Activated CD4-positive, alpha-beta memory T cell treated with anti-CD3 and anti-CD28 coated beads for 36 hours (primary cell): ENCODE measurements around the gene HPCAL1. TPM values are rescaled to one million over a fixed set of nuclear protein-coding genes. Genes with fewer than 3 reads are reported as not detected.

Experiments used
- CTCF ChIA-PET: fragments of 350-600 bp; sonication (Branson Sonifier 250); formaldehyde crosslinking; loops from one replicate; lab custom pipeline; 2021; ENCODE audit warnings: antibody characterized with exemption, inconsistent platforms; lab: Charles Lee
- POLR2A ChIA-PET: fragments of 350-600 bp; sonication (Branson Sonifier 250); formaldehyde crosslinking; loops from one replicate; lab custom pipeline; 2021; ENCODE audit warnings: antibody characterized with exemption; lab: Charles Lee
- DNase-seq: peaks from one replicate; pipeline ENCODE4 v3.0.0-alpha.2; 2020
- H3K27ac Mint-ChIP-seq: one replicate; pipeline ENCODE4 v1.8.0; 2021; ENCODE audit warnings: mixed read lengths
- H3K27me3 Mint-ChIP-seq: one replicate; pipeline ENCODE4 v1.8.0; 2021; ENCODE audit warnings: mixed read lengths
- H3K36me3 Mint-ChIP-seq: one replicate; pipeline ENCODE4 v1.8.0; 2021; ENCODE audit warnings: mixed read lengths
- H3K4me1 Mint-ChIP-seq: one replicate; pipeline ENCODE4 v1.8.0; 2021; ENCODE audit warnings: low read depth, mixed read lengths
- H3K4me3 Mint-ChIP-seq: one replicate; pipeline ENCODE4 v1.8.0; 2021; ENCODE audit warnings: mild to moderate bottlenecking, mixed read lengths
- H3K9me3 Mint-ChIP-seq: one replicate; pipeline ENCODE4 v1.8.0; 2021; ENCODE audit warnings: mixed read lengths
- intact Hi-C: fragments of 100-400 bp; cut with micrococcal nuclease; formaldehyde crosslinking; loops from one replicate; pipeline ENCODE4 v1.15.1; 2023
- total RNA-seq, 2 experiments: library from RNA; stranded (reverse); gene quantifications; one replicate each; pipeline ENCODE4 v1.2.3, GENCODE V29; 2021

HPCAL1 gene
- total RNA-seq, 2 experiments from 2014 or later: 82.2 to 82.6 TPM

- Mint-ChIP-seq H3K4me3 (peak overlapping the region; percentile 72), H3K36me3 (peaks cover 2% of the 10 kb centered on the region), H3K27ac (peak overlapping the region; percentile 78), H3K4me1 (peaks cover 71% of the 10 kb centered on the region), H3K9me3 (no peaks in the 10 kb centered on the region), H3K27me3 (no peaks in the 10 kb centered on the region)
- POLR2A ChIA-PET: interaction anchor here (0.8 to 8.3 kb wide), 6 partner anchors 22 to 147 kb away, joined by 3 to 65 read pairs (median 5); partner anchors contain the start of gene ODC1
- intact Hi-C loops: loop anchor here (1.0 to 2.0 kb wide), 3 partner anchors 30 to 180 kb away; partner anchors contain the start of genes ODC1 and RRM2
- peak; percentile 50 for DNase-seq
- CTCF ChIA-PET: interaction anchor here (0.9 to 9.5 kb wide), 9 partner anchors 15 to 229 kb away, joined by 3 to 136 read pairs (median 4); no protein-coding TSS in a partner anchor
Observed at GRCh38 chr2:10301941-10302478, 694 bp upstream of the HPCAL1 start.

GRCh38 chr2:10303181-10303693, 533 bp downstream of the HPCAL1 start:
- peak; percentile 50 for DNase-seq
- Mint-ChIP-seq H3K27ac (peak overlapping the region; percentile 83), H3K4me3 (peak overlapping the region; percentile 99), H3K36me3 (peaks cover 2% of the 10 kb centered on the region), H3K4me1 (peaks cover 70% of the 10 kb centered on the region), H3K9me3 (no peaks in the 10 kb centered on the region), H3K27me3 (no peaks in the 10 kb centered on the region)
- POLR2A ChIA-PET: interaction anchor here (0.8 to 8.3 kb wide), 6 partner anchors 25 to 177 kb away, joined by 3 to 65 read pairs (median 5); partner anchors contain the start of gene ODC1
- CTCF ChIA-PET: interaction anchor here (0.6 to 9.5 kb wide), 13 partner anchors 16 to 230 kb away, joined by 3 to 136 read pairs (median 4); partner anchors contain the start of gene ODC1
- intact Hi-C loops: loop anchor here (1.0 to 2.0 kb wide), 2 partner anchors 105 to 146 kb away; partner anchors contain the start of gene ODC1

GRCh38 chr2:10303694-10304378, 1.1 kb downstream of the HPCAL1 start:
- H3K27ac Mint-ChIP-seq: peak overlapping the region; percentile 69
- ChIA-PET CTCF (interaction anchor here (0.6 to 9.5 kb wide), 10 partner anchors 23 to 232 kb away, joined by 3 to 136 read pairs (median 4); no protein-coding TSS in a partner anchor), POLR2A (interaction anchor here (0.8 to 8.3 kb wide), 7 partner anchors 24 to 461 kb away, joined by 3 to 65 read pairs (median 4); partner anchors contain the start of genes ODC1 and TAF1B)
- peaks cover 69% of the 10 kb centered on the region for H3K4me1 Mint-ChIP-seq
- H3K36me3 Mint-ChIP-seq: peaks cover 2% of the 10 kb centered on the region
- peak overlapping the region; percentile 99 for H3K4me3 Mint-ChIP-seq
- DNase-seq: peak; percentile 56
- no peaks in the 10 kb centered on the region for H3K27me3 Mint-ChIP-seq
- no peaks in the 10 kb centered on the region for H3K9me3 Mint-ChIP-seq
- intact Hi-C loops: loop anchor here (1.0 to 2.0 kb wide), 2 partner anchors 104 to 145 kb away; partner anchors contain the start of gene ODC1

- POLR2A ChIA-PET: interaction anchor here (0.6 to 8.3 kb wide), 6 partner anchors 14 to 476 kb away, joined by 3 to 65 read pairs (median 4); partner anchors contain the start of gene TAF1B
- H3K36me3 Mint-ChIP-seq: peaks cover 2% of the 10 kb centered on the region
- CTCF ChIA-PET: interaction anchor here (0.7 to 9.5 kb wide), 13 partner anchors 19 to 671 kb away, joined by 3 to 136 read pairs (median 4); no protein-coding TSS in a partner anchor
Observed at GRCh38 chr2:10304458-10305253, 2.0 kb downstream of the HPCAL1 start.

GRCh38 chr2:10305254-10305635, 2.5 kb downstream of the HPCAL1 start:
- intact Hi-C loops: loop anchor here (1.0 kb wide), 1 partner anchor 24 kb away; no protein-coding TSS in a partner anchor
- CTCF ChIA-PET: interaction anchor here (0.7 to 9.5 kb wide), 9 partner anchors 18 to 671 kb away, joined by 3 to 136 read pairs (median 4); no protein-coding TSS in a partner anchor
- POLR2A ChIA-PET: interaction anchor here (0.6 to 8.3 kb wide), 4 partner anchors 14 to 477 kb away, joined by 3 to 65 read pairs (median 4); no protein-coding TSS in a partner anchor
- peak; percentile 81 for DNase-seq
- Mint-ChIP-seq H3K4me3 (peak overlapping the region; percentile 99), H3K27me3 (no peaks in the 10 kb centered on the region), H3K36me3 (peaks cover 2% of the 10 kb centered on the region), H3K9me3 (no peaks in the 10 kb centered on the region), H3K27ac (peak overlapping the region; percentile 43), H3K4me1 (peaks cover 68% of the 10 kb centered on the region)

More at GRCh38 chr2:10304458-10305253, 2.0 kb downstream of the HPCAL1 start:
- peak overlapping the region; percentile 99 for H3K4me3 Mint-ChIP-seq
- H3K27me3 Mint-ChIP-seq: no peaks in the 10 kb centered on the region
- no peaks in the 10 kb centered on the region for H3K9me3 Mint-ChIP-seq
- intact Hi-C loops: loop anchor here (1.0 kb wide), 1 partner anchor 25 kb away; no protein-coding TSS in a partner anchor
- H3K27ac Mint-ChIP-seq: no peak overlapping the region
- H3K4me1 Mint-ChIP-seq: peaks cover 68% of the 10 kb centered on the region
- DNase-seq: no peak

- CTCF ChIA-PET: interaction anchor here (0.7 to 9.5 kb wide), 7 partner anchors 18 to 492 kb away, joined by 3 to 136 read pairs (median 4); no protein-coding TSS in a partner anchor
- Mint-ChIP-seq H3K9me3 (no peaks in the 10 kb centered on the region), H3K4me1 (peaks cover 64% of the 10 kb centered on the region), H3K27ac (peak overlapping the region; percentile 43), H3K27me3 (no peaks in the 10 kb centered on the region), H3K4me3 (peak overlapping the region; percentile 99), H3K36me3 (peaks cover 2% of the 10 kb centered on the region)
- intact Hi-C loops: loop anchor here (1.0 kb wide), 1 partner anchor 24 kb away; no protein-coding TSS in a partner anchor
- POLR2A ChIA-PET: interaction anchor here (0.6 to 8.3 kb wide), 4 partner anchors 13 to 477 kb away, joined by 3 to 65 read pairs (median 4); no protein-coding TSS in a partner anchor
- DNase-seq: peak; percentile 65
Observed at GRCh38 chr2:10305715-10306114, 3.0 kb downstream of the HPCAL1 start.

- peaks cover 2% of the 10 kb centered on the region for H3K36me3 Mint-ChIP-seq
- no peak for DNase-seq
- ChIA-PET POLR2A (interaction anchor here (1.1 to 8.3 kb wide), 2 partner anchors 24 to 183 kb away, joined by 3 to 65 read pairs; no protein-coding TSS in a partner anchor), CTCF (interaction anchor here (0.8 to 9.5 kb wide), 5 partner anchors 21 to 187 kb away, joined by 3 to 136 read pairs (median 4); no protein-coding TSS in a partner anchor)
- no peak overlapping the region for H3K4me3 Mint-ChIP-seq
- intact Hi-C loops: no loop called here
- H3K27ac Mint-ChIP-seq: no peak overlapping the region
- H3K9me3 Mint-ChIP-seq: no peaks in the 10 kb centered on the region
- H3K4me1 Mint-ChIP-seq: peaks cover 52% of the 10 kb centered on the region
- H3K27me3 Mint-ChIP-seq: no peaks in the 10 kb centered on the region
Observed at GRCh38 chr2:10306901-10307463, 4.3 kb downstream of the HPCAL1 start.

GRCh38 chr2:10307561-10308156, 5.0 kb downstream of the HPCAL1 start:
- POLR2A ChIA-PET: interaction anchor here (8.3 kb wide), 1 partner anchor 23 kb away, joined by 65 read pairs; no protein-coding TSS in a partner anchor
- intact Hi-C loops: no loop called here
- no peak overlapping the region for H3K4me3 Mint-ChIP-seq
- peaks cover 2% of the 10 kb centered on the region for H3K36me3 Mint-ChIP-seq
- CTCF ChIA-PET: interaction anchor here (0.8 to 1.5 kb wide), 4 partner anchors 20 to 187 kb away, joined by 3 to 9 read pairs (median 4); no protein-coding TSS in a partner anchor
- DNase-seq: no peak
- H3K4me1 Mint-ChIP-seq: peaks cover 52% of the 10 kb centered on the region
- H3K27me3 Mint-ChIP-seq: no peaks in the 10 kb centered on the region
- H3K27ac Mint-ChIP-seq: no peak overlapping the region
- no peaks in the 10 kb centered on the region for H3K9me3 Mint-ChIP-seq

GRCh38 chr2:10308866-10309265, 6.2 kb downstream of the HPCAL1 start:
- no peak for DNase-seq
- CTCF ChIA-PET: interaction anchor here (0.9 kb wide), 1 partner anchor 12 kb away, joined by 3 read pairs; no protein-coding TSS in a partner anchor
- no peaks in the 10 kb centered on the region for H3K27me3 Mint-ChIP-seq
- no peak overlapping the region for H3K4me3 Mint-ChIP-seq
- no peaks in the 10 kb centered on the region for H3K9me3 Mint-ChIP-seq
- POLR2A ChIA-PET: interaction anchor here (0.7 kb wide), 1 partner anchor 215 kb away, joined by 3 read pairs; no protein-coding TSS in a partner anchor
- peaks cover 2% of the 10 kb centered on the region for H3K36me3 Mint-ChIP-seq
- intact Hi-C loops: no loop called here
- H3K4me1 Mint-ChIP-seq: peaks cover 50% of the 10 kb centered on the region
- no peak overlapping the region for H3K27ac Mint-ChIP-seq

GRCh38 chr2:10309286-10309685, 6.6 kb downstream of the HPCAL1 start:
- POLR2A ChIA-PET: no interaction called here
- peaks cover 53% of the 10 kb centered on the region for H3K4me1 Mint-ChIP-seq
- H3K27me3 Mint-ChIP-seq: no peaks in the 10 kb centered on the region
- H3K4me3 Mint-ChIP-seq: no peak overlapping the region
- no peak for DNase-seq
- no peak overlapping the region for H3K27ac Mint-ChIP-seq
- H3K36me3 Mint-ChIP-seq: peaks cover 2% of the 10 kb centered on the region
- H3K9me3 Mint-ChIP-seq: no peaks in the 10 kb centered on the region
- intact Hi-C loops: no loop called here
- CTCF ChIA-PET: interaction anchor here (0.9 kb wide), 1 partner anchor 12 kb away, joined by 3 read pairs; no protein-coding TSS in a partner anchor
